Inflammatory macrophage (primary cell): ENCODE results near the gene DDX51.

Experiments used
- DNase-seq, 2 donors: peaks; one replicate each; pipeline ENCODE4 v3.0.0-alpha.2; 2020 to 2022

Gene DDX51

GRCh38 chr12:132166093-132166492 lies 22.0 kb upstream of the DDX51 start:
- no peak for DNase-seq

GRCh38 chr12:132165584-132165983 lies 21.5 kb upstream of the DDX51 start:
- no peak for DNase-seq

GRCh38 chr12:132164426-132164825 lies 20.3 kb upstream of the DDX51 start:
- no peak for DNase-seq

- no peak for DNase-seq
These were observed 19.8 kb upstream of the DDX51 start for GRCh38 chr12:132163911-132164288.

- DNase-seq = no peak
These were observed 19.2 kb upstream of the DDX51 start for GRCh38 chr12:132163041-132163910.

- peak; percentile 30 for DNase-seq
These were observed 18.5 kb upstream of the DDX51 start for GRCh38 chr12:132162508-132163031.

GRCh38 chr12:132161796-132162507 lies 17.8 kb upstream of the DDX51 start:
- DNase-seq = no peak

GRCh38 chr12:132161036-132161781 lies 17.1 kb upstream of the DDX51 start:
- DNase-seq = peak; percentile 2 to 20

- DNase-seq = no peak
These were observed 16.5 kb upstream of the DDX51 start for GRCh38 chr12:132160601-132161035.

- no peak for DNase-seq
These were observed 15.9 kb upstream of the DDX51 start for GRCh38 chr12:132160016-132160415.

- DNase-seq = no peak
These were observed 15.5 kb upstream of the DDX51 start for GRCh38 chr12:132159555-132160003.

- no peak for DNase-seq
These were observed 14.8 kb upstream of the DDX51 start for GRCh38 chr12:132158677-132159554.

- no peak for DNase-seq
These were observed 13.8 kb upstream of the DDX51 start for GRCh38 chr12:132157733-132158409.

GRCh38 chr12:132156573-132157325 lies 12.6 kb upstream of the DDX51 start:
- no peak for DNase-seq

- no peak for DNase-seq
These were observed 11.9 kb upstream of the DDX51 start for GRCh38 chr12:132155771-132156572.

GRCh38 chr12:132154941-132155770 lies 11.0 kb upstream of the DDX51 start:
- no peak for DNase-seq

GRCh38 chr12:132154341-132154761 lies 10.2 kb upstream of the DDX51 start:
- DNase-seq = no peak
